ENCODE data around the gene REG1B.
"Not testable (repeated sequence)": the region's sequence is repeated elsewhere in the genome, so short reads cannot be mapped to it uniquely, and the experiment has no call there.

Gene REG1B

DNA sequence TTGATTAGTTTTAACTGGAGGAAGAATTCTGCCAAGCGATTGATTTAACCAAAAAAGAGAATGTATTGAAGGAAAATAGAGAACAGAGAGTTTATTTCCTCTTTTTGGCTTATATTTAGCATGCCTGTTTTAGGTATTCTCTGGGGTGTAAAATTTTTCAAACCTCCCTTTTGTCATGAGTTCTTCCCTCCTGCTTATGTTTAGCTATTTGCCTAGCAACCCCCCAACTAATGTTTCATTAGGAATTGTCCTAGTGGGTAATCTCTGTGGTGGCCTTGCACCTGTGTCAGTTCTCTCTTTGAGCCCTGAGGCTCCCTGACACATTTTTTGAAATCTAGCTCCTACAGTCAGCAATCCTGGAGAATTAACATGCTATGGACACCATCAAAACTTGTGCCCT, 12.5 kb upstream of the REG1B start:
- H3K4me3 Mint-ChIP-seq, result no peak overlapping the region
- H3K4me1 Mint-ChIP-seq, result no peaks in the 10 kb centered on the region
- no peak overlapping the region for H3K27ac Mint-ChIP-seq
- ATAC-seq, result no peak
- H3K36me3 Mint-ChIP-seq, result no peaks in the 10 kb centered on the region
- H3K9me3 Mint-ChIP-seq, result peaks cover 18% of the 10 kb centered on the region
- DNase-seq (ENCODE audit: low spot score in 2 of 2), result no peak

DNA sequence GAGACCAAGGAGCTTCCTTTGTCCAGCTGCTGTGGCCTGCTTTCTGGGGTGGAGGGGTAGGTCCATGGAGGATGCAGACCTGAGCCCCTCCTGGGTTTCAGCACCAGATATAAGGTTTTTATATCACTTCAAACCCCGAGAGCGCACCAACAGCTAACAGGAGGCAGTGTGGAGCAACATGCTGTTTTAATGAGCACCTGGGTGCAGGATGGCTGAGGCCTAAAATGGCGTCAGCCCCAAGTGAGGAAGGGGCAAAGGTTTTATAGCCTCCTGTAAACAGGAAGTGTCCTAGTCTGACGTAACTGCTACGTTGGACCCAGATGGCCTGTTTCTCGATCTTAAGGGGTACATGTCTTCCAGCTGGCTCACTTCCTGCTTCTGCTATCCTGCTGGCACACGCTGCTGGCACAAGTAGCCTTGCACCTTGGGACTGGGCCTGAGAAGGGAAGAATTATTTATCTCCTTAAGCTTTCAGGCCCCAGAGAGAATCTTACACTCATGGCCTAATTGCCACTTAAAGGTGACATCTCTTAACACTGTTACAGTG, 11.4 kb upstream of the REG1B start:
- no peak for ATAC-seq
- Mint-ChIP-seq H3K36me3 (no peaks in the 10 kb centered on the region), H3K27ac (no peak overlapping the region), H3K9me3 (peaks cover 18% of the 10 kb centered on the region), H3K4me3 (no peak overlapping the region), H3K4me1 (no peaks in the 10 kb centered on the region)
- no peak for DNase-seq (ENCODE audit: low spot score in 2 of 2)

DNA sequence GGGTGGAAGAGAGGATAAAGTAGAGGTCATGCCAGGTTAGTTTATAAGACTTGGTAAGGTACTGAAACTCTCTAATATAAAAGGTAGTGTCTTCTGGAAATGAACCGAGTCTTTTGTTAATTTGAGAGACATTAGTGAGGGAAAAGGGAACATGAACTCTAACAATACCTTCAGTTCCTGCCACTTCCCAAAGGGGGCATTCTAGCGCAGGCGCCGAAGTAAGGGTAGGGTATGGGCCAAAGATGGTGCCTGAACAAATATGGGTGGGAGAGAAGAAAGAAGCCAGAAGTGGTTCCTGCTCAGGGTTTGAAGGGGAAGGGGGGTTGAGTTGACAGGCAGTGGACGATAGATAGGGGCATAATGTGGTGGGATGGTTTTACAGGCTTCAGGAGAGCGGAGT, 10.1 kb upstream of the REG1B start:
- Mint-ChIP-seq H3K4me3 (no peak overlapping the region), H3K27ac (no peak overlapping the region), H3K4me1 (no peaks in the 10 kb centered on the region), H3K36me3 (no peaks in the 10 kb centered on the region), H3K9me3 (peaks cover 18% of the 10 kb centered on the region)
- ATAC-seq, result no peak
- no peak for DNase-seq (ENCODE audit: low spot score in 2 of 2)

DNA sequence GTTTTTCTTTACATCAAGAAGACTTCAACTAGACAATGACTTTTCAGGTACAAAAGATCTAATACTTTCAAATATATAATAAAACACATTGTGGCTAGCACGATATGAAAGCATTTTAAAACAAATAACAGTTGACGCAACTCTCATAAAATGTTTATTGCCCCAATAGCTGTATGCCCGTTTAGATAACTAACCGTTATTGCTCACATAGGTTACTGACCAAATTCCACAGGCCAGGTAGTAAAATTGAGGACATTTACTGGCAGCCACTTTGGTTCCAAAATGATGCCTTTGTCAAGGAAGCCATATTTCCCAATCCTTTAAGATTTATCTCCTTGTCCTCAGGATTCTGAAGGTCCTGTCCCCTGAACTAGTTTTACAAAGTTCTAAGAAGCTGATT, 2.9 kb upstream of the REG1B start:
- DNase-seq (ENCODE audit: low spot score in 2 of 2) (no peak), ATAC-seq (no peak)
- Mint-ChIP-seq H3K9me3 (peaks cover 11% of the 10 kb centered on the region), H3K4me1 (no peaks in the 10 kb centered on the region), H3K4me3 (no peak overlapping the region), H3K27ac (no peak overlapping the region), H3K36me3 (no peaks in the 10 kb centered on the region)

DNA sequence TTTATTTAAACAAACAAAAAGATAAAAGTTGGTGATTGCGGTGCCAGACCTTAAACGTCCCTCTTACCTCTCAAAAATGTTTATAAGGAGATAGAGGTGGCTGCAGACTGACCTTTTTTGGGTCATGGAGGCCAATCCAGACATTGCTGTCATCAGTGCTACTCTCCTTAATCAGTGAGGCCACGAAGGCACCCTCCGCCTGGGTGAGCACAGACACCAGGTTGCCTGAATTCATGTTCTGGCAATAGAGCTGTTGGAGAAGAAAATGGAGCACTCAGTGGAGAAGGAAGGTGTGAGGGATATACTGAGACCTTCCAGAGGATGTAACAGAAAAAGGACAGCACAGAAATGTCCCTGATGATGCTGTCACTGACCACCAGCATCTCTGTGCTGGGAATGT, 1.5 kb downstream of the REG1B start:
- DNase-seq (ENCODE audit: low spot score in 2 of 2) (no peak), ATAC-seq (no peak)
- Mint-ChIP-seq H3K4me1 (no peaks in the 10 kb centered on the region), H3K36me3 (no peaks in the 10 kb centered on the region), H3K4me3 (no peak overlapping the region), H3K27ac (no peak overlapping the region), H3K9me3 (peaks cover 18% of the 10 kb centered on the region)

DNA sequence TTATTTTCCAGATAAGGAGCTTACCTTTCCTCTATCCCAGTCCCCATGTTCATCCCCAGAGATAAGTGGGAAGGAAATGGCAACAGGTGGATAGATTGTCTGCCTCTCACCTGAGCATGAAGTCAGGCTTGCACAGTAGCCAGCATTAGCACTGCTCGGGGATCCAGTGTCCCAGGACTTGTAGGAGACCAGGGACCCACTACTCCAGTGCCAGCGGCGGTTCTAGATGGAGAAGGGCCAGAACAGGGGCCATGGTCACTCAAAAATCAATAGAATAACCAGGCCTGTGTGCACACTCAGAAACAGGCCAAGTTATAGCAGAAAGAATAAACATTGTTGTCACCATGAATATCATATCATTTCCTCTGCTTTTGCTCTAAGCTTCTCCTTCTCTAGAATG, 2.4 kb downstream of the REG1B start:
- DNase-seq (ENCODE audit: low spot score in 2 of 2) (no peak), ATAC-seq (no peak)
- no peak overlapping the region for H3K4me3 Mint-ChIP-seq
- no peak overlapping the region for H3K27ac Mint-ChIP-seq
- H3K9me3 Mint-ChIP-seq, result peaks cover 24% of the 10 kb centered on the region
- no peaks in the 10 kb centered on the region for H3K36me3 Mint-ChIP-seq
- no peaks in the 10 kb centered on the region for H3K4me1 Mint-ChIP-seq

DNA sequence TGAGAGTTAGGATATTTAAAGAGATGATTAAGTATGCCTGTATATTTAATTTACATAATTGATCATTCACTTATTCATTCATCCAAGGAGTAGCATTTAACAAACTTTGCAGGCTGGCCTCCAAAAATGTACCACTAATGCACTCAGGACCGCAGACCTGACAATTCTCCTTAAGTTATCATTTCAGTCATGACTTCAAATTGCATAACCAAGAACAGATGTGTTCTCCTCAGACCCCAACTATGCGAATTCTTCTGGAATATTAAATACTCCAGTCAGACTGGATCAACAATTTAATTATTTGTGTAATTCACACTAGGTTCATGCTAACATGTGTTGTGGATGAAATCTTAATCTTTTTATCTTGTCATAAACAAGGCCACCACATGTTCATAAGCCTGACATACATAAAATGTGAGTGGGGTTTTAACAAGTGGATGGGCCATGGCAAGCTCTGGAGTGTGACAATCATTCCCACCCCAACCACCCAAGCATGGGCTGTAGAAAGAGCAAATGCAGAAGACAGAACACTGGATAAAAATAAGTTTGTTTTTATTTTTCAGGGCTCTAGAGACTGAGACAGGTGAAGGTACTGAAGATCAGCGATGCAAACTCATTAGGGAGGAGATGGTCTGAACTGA, 3.2 kb downstream of the REG1B start:
- Mint-ChIP-seq H3K27ac (no peak overlapping the region), H3K4me3 (no peak overlapping the region)
- no peak for ATAC-seq

DNA sequence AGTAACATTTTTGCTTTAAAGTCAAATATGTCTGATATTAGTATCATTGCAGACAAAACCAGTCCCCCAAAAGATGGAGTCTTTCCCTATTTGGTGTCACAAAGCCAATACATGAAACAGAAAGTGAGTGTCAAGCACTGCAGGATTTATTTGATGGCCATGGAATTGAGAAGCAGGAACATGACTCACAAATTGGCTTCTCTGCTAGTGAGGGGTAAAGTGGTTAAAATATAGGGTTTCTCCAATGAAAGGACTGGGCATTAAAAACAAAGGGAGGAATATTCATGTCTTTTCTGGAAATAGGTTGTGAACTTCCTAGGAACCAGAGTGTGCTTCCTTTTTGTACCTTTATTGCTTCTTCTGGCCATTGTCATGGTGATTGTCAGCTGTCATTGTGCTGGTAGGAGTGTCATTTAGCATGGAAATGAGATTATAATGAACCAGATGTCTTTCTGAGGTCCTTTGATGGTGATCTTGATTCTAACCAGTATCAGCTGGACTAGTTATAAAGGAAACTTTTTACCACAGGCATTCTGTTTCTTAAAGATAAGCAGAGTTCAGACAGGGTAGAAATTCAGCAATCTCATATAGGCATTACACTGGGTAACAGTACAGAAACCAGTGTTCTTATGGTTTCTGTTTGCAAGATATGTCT, 4.1 kb downstream of the REG1B start:
- Mint-ChIP-seq H3K4me3 (no peak overlapping the region), H3K9me3 (peaks cover 26% of the 10 kb centered on the region), H3K4me1 (no peaks in the 10 kb centered on the region), H3K36me3 (no peaks in the 10 kb centered on the region), H3K27ac (no peak overlapping the region)
- DNase-seq (ENCODE audit: low spot score in 2 of 2) (no peak), ATAC-seq (no peak)

More for the DNA sequence above, 3.2 kb downstream of the REG1B start:
- Mint-ChIP-seq H3K9me3 (peaks cover 24% of the 10 kb centered on the region), H3K36me3 (no peaks in the 10 kb centered on the region), H3K4me1 (no peaks in the 10 kb centered on the region)
- no peak for DNase-seq (ENCODE audit: low spot score in 2 of 2)

DNA sequence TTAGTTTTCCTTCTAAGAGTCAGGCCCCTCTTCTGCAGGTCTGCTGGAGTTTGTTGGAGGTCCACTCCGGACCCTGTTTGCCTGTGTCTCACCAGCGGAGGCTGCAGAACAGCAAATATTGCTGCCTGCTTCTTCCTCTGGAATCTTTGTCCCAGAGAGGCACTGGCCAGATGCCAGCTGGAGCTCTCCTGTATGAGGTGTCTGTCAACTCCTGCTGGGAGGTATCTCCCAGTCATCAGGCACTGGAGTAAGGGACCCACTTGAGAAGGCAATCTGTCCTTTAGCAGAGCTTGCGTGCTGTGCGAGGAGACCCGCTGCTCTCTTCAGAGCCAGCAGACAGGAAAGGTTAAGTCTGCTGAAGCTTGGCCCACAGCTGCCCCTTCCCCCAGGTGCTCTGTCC, 4.8 kb downstream of the REG1B start:
- Mint-ChIP-seq H3K36me3 (no peaks in the 10 kb centered on the region), H3K27ac (no peak overlapping the region), H3K9me3 (peaks cover 26% of the 10 kb centered on the region), H3K4me1 (no peaks in the 10 kb centered on the region), H3K4me3 (no peak overlapping the region)
- ATAC-seq (no peak), DNase-seq (ENCODE audit: low spot score in 2 of 2) (no peak)

DNA sequence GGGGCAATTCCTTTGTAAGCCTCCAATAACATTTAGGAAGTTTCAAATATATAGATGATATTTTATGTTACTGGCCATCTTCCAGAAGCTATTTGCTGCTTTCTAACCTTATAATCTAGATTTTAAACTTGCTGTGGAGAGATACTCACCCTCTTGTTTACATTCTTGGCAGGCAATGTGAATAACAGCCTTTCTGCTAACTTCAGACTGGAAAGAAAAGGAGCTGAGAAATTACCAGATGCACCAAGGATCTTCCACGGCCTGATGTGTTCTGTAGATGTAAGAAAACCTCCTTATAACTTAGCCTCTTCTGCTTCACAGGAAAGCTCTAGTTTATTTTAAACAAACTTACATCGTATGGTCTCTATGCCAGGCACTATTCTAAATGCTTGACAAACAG, 16.7 kb downstream of the REG1B start:
- no peak for ATAC-seq

DNA sequence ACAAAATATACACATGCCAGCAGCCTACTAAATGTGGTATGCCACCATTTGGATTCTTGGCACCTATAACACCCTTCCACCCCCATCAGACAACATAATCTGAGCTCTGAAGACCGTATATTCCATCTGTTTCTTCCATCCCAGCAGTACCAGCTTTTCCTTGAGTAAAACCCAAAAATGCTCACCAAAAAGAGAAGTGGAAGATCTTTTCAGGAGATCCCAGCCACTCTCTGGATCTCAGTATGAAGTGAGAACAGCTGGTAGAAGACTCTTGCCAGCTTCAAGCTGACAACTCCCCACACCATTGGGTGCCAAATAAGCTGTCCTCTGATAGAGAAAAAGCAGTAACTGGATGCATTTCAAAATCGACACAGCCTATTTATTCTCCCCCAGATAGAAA, 22.6 kb downstream of the REG1B start:
- no peak for DNase-seq (ENCODE audit: low spot score in 2 of 2)
- H3K9me3 Mint-ChIP-seq, result peaks cover 18% of the 10 kb centered on the region
- no peak for ATAC-seq
- H3K27ac Mint-ChIP-seq, result no peak overlapping the region
- H3K4me1 Mint-ChIP-seq, result no peaks in the 10 kb centered on the region
- no peaks in the 10 kb centered on the region for H3K36me3 Mint-ChIP-seq
- H3K4me3 Mint-ChIP-seq, result no peak overlapping the region

More for the DNA sequence above, 16.7 kb downstream of the REG1B start:
- H3K27ac Mint-ChIP-seq, result no peak overlapping the region
- no peaks in the 10 kb centered on the region for H3K4me1 Mint-ChIP-seq
- no peak for DNase-seq (ENCODE audit: low spot score in 2 of 2)
- H3K9me3 Mint-ChIP-seq, result peaks cover 22% of the 10 kb centered on the region
- H3K36me3 Mint-ChIP-seq, result no peaks in the 10 kb centered on the region
- no peak overlapping the region for H3K4me3 Mint-ChIP-seq

DNA sequence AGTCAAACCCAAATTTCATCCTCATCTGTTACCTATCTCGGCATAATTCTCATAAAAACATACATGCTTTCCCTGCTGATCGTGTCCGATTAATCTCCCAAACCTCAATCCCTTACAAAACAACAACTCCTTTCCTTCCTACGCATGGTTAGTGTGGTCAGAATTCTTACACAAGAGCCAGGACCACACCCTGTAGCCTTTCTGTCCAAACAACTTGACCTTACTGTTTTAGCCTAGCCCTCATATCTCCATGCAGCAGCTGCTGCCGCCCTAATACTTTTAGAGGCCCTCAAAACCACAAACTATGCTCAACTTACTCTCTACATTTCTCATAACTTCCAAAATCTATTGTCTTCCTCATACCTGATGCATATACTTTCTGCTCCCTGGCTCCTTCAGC, 33.0 kb downstream of the REG1B start:
- H3K4me3 Mint-ChIP-seq; DNase-seq (ENCODE audit: low spot score in 2 of 2); H3K4me1 Mint-ChIP-seq; ATAC-seq; H3K36me3 Mint-ChIP-seq; H3K27ac Mint-ChIP-seq: not testable (repeated sequence)
- peaks cover 28% of the 10 kb centered on the region for H3K9me3 Mint-ChIP-seq

DNA sequence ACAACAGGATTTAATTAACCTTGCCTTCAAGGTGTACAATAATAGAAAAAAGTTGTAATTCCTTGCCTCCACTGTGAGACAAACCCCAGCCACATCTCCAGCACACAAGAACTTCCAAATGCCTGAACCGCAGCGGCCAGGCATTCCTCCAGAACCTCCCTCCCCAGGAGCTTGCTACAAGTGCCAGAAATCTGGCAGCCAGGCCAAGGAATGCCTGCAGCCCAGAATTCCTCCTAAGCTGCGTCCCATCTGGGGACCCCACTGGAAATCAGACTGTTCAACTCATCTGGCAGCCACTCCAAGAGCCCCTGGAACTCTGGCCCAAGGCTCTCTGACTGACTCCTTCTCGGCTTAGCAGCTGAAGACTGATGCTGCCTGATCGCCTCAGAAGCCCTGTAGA, 34.3 kb downstream of the REG1B start:
- not testable (repeated sequence) for H3K4me3 Mint-ChIP-seq; H3K27ac Mint-ChIP-seq; H3K4me1 Mint-ChIP-seq; DNase-seq (ENCODE audit: low spot score in 2 of 2); H3K36me3 Mint-ChIP-seq; ATAC-seq
- peaks cover 27% of the 10 kb centered on the region for H3K9me3 Mint-ChIP-seq

DNA sequence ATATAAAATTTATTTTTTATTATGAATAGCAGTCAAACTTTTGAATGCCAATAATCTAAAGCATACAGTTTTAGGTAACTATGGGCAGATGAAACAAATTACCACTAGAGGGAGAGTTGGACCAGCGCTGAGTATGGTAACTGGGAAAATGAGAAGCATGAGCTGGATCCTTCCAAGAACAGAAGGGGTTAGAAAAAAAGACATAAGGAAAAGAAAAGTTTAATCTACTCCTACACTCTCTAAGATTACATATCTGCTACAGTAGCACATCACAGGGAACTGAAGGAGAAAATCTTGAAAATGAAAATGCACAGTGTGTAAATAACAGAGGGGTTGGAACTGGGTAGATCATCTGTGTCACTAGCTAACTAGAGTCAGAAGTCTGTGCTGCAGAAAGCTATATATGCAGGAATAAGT, 46.8 kb downstream of the REG1B start:
- Mint-ChIP-seq H3K4me1 (no peaks in the 10 kb centered on the region), H3K36me3 (no peaks in the 10 kb centered on the region), H3K27ac (no peak overlapping the region), H3K4me3 (no peak overlapping the region), H3K9me3 (peaks cover 10% of the 10 kb centered on the region)
- DNase-seq (ENCODE audit: low spot score in 2 of 2) (no peak), ATAC-seq (no peak)

DNA sequence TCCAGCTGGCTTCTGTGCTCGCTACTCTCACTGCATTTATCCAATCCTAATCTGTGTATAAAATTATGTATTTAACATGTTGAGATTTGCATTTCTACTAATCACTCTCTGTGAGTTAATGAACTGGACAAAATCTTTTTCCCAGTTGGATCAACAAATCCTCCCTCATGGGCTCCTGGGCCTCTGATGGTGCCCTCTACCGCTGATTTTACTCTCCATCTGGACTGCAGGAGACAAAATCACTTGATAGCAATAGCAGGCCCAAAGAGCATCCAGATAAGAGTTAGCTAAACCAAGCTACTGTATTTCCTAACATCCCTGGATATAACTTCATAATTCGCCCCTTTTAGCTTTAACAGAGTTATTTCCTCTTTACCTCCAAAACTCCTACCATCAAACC, 47.8 kb downstream of the REG1B start:
- Mint-ChIP-seq H3K36me3 (no peaks in the 10 kb centered on the region), H3K27ac (no peak overlapping the region), H3K4me3 (no peak overlapping the region), H3K4me1 (no peaks in the 10 kb centered on the region), H3K9me3 (peaks cover 6% of the 10 kb centered on the region)
- ATAC-seq (no peak), DNase-seq (ENCODE audit: low spot score in 2 of 2) (no peak)
